ENCODE data around the gene OR9I1. TPM values are rescaled to one million over a fixed set of nuclear protein-coding genes. Genes with fewer than 3 reads are reported as not detected.

Gene OR9I1
- not detected for total RNA-seq

- DNase-seq, result no peak
Measured at GRCh38 chr11:58125469-58125868, at the start of gene OR9I1. OR9I1 (minus strand) TSS chr11:58125530; CDS start chr11:58119444, 6,086 bp downstream.

GRCh38 chr11:58165504-58166106, 40.3 kb upstream of the OR9I1 start:
- DNase-seq, result no peak

DNA sequence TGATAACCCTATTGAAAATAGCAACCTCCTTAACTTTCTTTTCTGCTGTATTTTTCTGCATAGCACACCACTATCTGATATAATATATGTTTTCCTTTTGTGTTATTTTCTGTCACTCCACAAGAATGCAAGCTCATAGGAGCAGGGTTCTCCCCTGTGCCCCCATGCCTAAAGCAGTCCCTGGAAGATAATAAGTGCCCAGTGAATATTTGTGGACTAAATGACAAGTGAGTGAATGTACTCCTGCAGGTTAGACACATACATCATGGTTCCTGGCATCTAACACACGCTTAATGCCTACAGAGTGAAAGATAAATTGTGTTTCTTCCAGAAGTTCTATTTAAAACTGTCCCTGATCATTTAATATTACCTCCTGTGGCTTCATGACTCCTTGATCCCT, 39.7 kb upstream of the OR9I1 start:
- DNase-seq, result no peak

DNA sequence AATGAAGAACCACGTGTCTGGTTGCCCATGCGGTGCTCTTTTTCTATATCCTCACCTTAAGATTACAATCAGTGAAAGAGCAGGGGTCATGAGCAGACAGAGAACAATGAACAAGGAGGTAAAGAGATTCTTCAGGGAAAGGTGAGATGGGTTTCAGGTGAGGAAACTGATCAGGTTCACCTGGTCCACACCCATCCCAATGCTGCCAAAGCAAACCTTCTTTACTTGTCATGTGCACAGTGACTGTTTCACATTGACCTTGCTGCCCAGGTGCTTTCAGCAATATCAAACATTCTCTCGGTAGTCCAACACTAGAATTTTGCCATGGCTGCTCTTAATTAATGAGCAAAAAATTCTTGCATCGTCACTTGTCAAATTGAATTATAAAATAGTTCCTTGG, 39.1 kb upstream of the OR9I1 start:
- DNase-seq, result no peak

GRCh38 chr11:58152781-58153180, 27.5 kb upstream of the OR9I1 start:
- DNase-seq, result peak; percentile 22

- no peak for DNase-seq
Measured at GRCh38 chr11:58142761-58143160, 17.4 kb upstream of the OR9I1 start.

DNA sequence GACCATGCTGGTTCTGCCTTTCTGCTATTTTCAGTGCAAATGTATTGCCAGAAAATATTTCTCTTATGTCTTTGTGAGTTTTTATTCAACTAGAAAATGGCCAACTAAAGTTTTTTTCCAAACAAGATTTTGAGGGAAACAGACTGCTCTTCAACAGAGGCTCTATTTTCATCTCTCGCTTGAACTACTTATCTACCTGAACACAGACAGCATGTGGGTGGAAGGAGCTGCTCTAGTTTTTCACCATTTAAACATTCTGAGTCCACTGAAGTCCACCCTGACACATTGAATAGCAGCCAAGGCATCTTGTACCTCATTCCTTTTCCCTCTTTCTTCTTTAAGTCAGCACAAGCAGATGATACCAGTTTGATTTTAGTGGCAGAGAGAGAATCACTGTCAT, 9.8 kb upstream of the OR9I1 start:
- no peak for DNase-seq

DNA sequence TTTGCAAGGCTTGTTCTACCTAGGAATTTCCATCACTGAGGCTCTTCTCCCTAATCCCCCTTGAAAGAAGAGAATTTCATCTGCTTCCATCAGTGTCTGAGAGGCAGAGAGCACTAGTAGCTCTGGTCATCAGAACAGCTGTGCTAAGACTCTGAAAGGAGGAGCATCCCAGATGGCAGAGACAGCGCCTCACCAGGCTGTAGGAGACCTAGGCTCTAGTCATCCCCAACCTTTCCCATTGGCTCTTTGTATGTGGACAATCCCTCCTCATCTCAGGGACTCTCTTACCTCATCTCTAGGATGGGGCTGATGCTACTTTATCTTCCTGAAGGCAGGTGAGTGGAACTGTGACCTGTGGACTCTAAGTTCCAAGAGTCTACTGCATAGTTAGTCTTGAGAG, 8.8 kb upstream of the OR9I1 start:
- DNase-seq, result no peak

DNA sequence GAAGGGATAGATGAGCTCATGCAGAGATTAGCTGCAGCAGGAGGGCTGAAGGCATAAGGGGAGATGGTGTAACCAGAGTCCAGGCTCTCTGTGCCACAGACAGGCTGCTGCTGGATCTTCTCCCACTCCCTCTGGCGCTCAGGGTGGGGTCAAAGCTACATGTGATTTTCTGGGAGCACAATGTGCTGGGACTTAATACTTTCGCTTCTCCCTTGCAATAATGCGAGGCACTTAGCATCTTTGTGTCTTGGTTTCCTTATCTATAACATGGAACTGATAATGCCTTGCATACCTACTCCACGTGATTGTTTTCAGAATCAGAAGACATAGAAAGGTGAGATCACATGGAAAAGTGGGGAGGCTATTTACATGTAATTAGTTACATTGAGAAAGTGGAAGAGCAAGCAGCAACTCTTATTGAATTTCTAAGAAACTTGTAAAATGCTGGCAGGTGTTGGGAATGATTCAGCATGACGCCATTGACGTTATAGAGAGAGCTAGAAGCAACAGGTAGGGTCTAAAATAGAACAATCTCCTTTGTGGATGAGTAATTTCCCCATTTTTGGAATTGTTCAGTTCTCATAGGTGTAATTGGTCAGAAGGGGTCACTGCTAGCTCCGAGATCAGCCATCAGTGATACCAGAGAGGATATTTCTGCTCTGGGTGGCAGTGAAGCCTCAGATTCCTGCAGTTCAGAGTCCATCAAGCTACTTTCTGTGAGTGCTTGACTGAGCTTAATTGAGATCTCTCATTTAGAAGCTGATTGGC, 8.2 kb upstream of the OR9I1 start:
- no peak for DNase-seq

DNA sequence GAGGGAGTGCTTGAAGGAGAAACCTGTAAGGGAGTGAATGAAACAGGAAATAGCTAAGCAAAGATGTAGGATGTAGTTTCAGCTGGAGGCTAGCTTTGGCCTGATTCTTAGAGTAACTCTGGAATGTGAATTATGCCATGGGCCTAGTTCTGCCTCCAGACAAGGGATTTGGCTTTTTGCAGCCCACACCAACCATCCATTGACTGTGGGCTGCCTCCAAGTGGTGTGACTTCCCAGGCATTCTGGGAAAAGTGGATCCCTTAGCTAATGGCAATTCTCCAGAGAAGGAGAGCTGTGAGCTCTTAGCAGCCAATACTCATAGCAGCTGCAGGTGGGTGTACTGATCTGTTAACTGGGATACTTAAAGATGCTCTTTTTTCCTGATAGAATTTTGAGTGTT, 2.0 kb upstream of the OR9I1 start:
- DNase-seq, result no peak

GRCh38 chr11:58121096-58121495, 4.2 kb downstream of the OR9I1 start:
- no peak for DNase-seq

- DNase-seq, result no peak
Measured at GRCh38 chr11:58097437-58097836, 27.9 kb downstream of the OR9I1 start.

DNA sequence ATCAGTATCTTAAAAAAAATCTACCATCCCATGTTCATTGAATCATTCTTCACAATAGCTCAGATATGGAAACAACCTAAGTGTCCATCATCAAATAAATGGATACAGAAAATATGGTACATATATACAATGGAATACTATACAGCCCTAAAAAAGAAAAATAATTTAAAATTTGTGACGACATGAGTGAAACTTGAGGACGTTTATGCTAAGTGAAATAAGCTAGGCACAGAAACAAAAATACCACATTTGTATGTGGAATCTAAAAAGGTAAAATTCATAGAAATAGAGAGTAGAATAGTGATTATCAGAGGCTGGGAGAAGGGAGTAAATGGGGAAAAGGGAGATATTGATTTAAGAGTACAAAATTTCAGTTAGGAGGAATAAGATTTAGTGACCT, 38.8 kb downstream of the OR9I1 start:
- DNase-seq, result no peak

DNA sequence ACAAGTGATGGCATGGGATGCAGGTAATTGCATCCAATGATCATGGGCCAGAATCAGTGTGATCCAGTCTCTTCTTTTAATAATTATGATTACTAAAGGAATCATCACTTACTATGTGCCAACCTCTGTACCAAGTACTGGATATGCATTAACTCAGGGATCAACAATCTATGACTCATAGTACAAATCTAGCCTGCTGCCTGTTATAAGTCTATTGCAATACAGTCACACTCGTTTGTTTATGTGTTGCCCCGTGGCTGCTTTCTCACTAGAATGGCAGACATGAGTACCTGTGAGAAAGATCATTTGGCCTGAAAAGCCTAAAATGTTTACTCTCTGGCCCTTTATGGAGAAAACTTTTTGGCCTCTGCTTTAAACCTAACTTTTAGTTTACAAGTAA, 49.5 kb downstream of the OR9I1 start:
- DNase-seq, result no peak

DNA sequence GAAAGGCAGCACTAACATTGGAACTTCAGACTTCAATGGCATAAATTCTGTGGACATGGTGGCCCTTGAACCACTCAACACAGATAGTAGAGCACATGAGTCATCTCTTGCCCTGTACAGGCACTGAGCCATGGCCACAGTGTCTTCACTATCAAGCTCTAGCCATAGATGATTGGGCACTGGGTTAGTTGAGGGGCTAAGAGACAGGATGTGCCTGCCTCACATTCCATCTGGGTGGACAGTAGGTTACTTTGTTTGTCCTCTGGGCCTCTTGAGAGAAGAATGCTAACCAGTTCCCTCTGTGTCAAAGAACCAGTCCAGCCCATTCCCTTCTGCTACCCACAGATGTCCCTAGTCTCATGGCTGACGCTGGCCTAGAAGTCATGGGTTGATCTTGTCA, 54.7 kb downstream of the OR9I1 start:
- DNase-seq, result no peak

GRCh38 chr11:58068655-58069054, 56.7 kb downstream of the OR9I1 start:
- no peak for DNase-seq

- no peak for DNase-seq
Measured at GRCh38 chr11:58067685-58068084, 57.6 kb downstream of the OR9I1 start.

Other genes starting within 250 kb of the OR9I1 start
- gene OR9Q1, start 101.6 kb downstream of the OR9I1 start, total RNA-seq, result not detected
- gene OR6Q1, start 94.6 kb downstream of the OR9I1 start, total RNA-seq, result not detected
- gene OR9Q2, start 63.5 kb upstream of the OR9I1 start, total RNA-seq, result not detected
- gene OR1S2, start 78.6 kb upstream of the OR9I1 start, total RNA-seq, result not detected
- not detected for gene OR1S1, start 87.2 kb upstream of the OR9I1 start, total RNA-seq
- not detected for gene OR10Q1, start 103.4 kb upstream of the OR9I1 start, total RNA-seq
- not detected for gene OR10W1, start 142.7 kb upstream of the OR9I1 start, total RNA-seq
- gene OR5B17, start 233.5 kb upstream of the OR9I1 start, total RNA-seq, result not detected